WERI-Rb-1 (cell line): Measurements from ENCODE around the gene MYO7B.

ENCODE experiments used
- DNase-seq: peaks from one replicate; pipeline ENCODE4 v3.0.0-alpha.2; 2020
- H3K27ac ChIP-seq: fragments of 250-450 bp; sonication (Bioruptor Pico); 2 replicates; pipeline ENCODE4 v1.5.1; 2020; ENCODE audit warnings: mild to moderate bottlenecking, moderate library complexity
- H3K27me3 ChIP-seq: fragments of 250-450 bp; sonication (Bioruptor Pico); 2 replicates; pipeline ENCODE4 v1.5.1; 2021; ENCODE audit warnings: mild to moderate bottlenecking, low read depth, moderate library complexity; ENCODE audit not compliant: insufficient read depth, severe bottlenecking
- H3K36me3 ChIP-seq: fragments of 250-450 bp; sonication (Bioruptor Pico); 2 replicates; pipeline ENCODE4 v1.5.1; 2020; ENCODE audit warnings: mild to moderate bottlenecking, moderate library complexity
- H3K4me3 ChIP-seq: 2 replicates; pipeline ENCODE4 v1.5.1; 2011; ENCODE audit warnings: low read depth, mild to moderate bottlenecking, control low read depth, low read length
- H3K9me3 ChIP-seq: fragments of 250-450 bp; sonication (Bioruptor Pico); 2 replicates; pipeline ENCODE4 v1.5.1; 2021; ENCODE audit warnings: mild to moderate bottlenecking, moderate library complexity; ENCODE audit not compliant: severe bottlenecking
- TF ChIP-seq, protein P1 (sequence below): IDR thresholded peaks from 2 replicates; pipeline ENCODE4 v1.5.1; 2011; ENCODE audit warnings: low read depth, mild to moderate bottlenecking, control low read depth, inconsistent platforms, low read length

MYO7B gene

DNA sequence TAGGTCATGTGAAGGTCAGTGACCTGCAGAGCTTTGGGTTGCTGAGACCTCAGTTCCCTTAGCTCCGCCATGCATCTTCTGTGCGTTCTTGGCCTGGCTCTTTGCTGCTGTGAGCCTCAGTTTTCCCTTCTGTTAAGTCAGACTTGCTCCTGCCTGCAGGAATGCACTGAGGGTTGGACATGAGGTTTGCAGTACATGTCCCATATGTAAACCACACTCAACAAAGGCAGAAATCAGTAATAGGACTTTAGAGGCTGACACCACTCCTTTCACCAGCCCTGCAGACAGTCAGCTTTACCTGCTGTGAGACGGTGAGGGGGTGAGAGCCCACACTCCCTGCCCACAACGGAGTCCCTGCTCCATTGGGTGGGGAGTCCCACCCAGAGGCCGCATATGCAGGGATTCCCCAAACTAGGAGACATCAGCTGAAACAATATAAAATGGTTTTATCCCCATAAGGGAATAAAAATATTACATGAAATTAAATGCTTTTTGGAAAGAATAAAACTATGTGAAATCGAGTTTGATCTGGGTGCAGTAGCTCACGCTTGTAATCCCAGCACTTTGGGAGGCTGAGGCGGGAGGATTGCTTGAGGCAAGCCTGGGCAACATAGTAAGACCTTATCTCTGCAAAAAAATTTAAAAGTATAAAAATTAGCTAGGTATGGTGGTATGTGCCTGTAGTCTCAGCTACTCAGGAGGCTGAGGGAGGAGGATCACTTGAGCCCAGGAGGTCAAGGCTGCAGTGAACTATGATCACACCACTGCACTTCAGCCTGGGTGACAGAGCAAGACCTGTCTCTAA, 55.1 kb downstream of the MYO7B start:
- H3K27me3 ChIP-seq, result no peaks in the 10 kb centered on the region
- H3K36me3 ChIP-seq, result no peaks in the 10 kb centered on the region
- no peak overlapping the region for H3K27ac ChIP-seq
- no peak overlapping the region for H3K4me3 ChIP-seq
- TF ChIP-seq, protein P1, sequence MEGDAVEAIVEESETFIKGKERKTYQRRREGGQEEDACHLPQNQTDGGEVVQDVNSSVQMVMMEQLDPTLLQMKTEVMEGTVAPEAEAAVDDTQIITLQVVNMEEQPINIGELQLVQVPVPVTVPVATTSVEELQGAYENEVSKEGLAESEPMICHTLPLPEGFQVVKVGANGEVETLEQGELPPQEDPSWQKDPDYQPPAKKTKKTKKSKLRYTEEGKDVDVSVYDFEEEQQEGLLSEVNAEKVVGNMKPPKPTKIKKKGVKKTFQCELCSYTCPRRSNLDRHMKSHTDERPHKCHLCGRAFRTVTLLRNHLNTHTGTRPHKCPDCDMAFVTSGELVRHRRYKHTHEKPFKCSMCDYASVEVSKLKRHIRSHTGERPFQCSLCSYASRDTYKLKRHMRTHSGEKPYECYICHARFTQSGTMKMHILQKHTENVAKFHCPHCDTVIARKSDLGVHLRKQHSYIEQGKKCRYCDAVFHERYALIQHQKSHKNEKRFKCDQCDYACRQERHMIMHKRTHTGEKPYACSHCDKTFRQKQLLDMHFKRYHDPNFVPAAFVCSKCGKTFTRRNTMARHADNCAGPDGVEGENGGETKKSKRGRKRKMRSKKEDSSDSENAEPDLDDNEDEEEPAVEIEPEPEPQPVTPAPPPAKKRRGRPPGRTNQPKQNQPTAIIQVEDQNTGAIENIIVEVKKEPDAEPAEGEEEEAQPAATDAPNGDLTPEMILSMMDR, result no peak
- peak; percentile 2 for DNase-seq
- peaks cover 3% of the 10 kb centered on the region for H3K9me3 ChIP-seq

DNA sequence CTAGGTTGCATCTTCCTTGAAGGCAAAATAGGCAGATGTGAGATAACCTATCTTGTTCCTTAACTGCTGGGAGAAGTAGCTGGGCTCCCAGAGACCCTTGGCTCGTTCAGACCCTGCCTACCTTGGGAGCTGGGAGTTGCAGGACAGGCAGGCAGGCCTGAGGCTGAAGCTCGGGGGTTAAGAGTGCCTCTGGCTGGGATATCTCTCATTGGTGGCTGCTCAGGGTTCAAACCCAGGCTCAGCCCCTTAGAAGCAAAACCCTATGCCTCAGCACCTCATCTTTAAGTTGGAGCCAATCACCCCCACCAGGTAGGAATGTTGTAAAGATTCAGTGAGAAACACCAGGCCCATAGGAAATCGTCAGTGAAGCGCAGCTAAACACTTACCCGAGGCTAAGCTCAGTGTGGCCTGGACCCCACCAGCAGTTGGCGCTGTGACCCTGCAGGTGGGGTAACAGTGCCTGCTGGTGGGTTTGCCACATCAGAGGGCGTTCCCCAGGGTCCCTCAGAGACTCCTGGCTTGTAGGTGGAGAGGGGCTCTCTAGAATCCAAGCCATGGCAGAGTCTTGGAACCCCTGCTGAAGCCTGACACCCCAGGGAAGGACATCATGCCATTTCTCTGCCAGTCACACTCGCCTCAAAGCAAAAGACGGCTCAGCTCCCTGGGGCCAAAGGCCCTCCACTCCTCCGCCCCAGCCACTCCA, 55.9 kb downstream of the MYO7B start:
- peak; percentile 78 for DNase-seq
- Histone ChIP-seq H3K9me3 (peaks cover 3% of the 10 kb centered on the region), H3K4me3 (no peak overlapping the region), H3K27ac (peak overlapping the region; percentile 17; the same call in 1 of the 2 replicates), H3K36me3 (no peaks in the 10 kb centered on the region), H3K27me3 (no peaks in the 10 kb centered on the region)
- TF ChIP-seq, protein P1, result peak; percentile 99

DNA sequence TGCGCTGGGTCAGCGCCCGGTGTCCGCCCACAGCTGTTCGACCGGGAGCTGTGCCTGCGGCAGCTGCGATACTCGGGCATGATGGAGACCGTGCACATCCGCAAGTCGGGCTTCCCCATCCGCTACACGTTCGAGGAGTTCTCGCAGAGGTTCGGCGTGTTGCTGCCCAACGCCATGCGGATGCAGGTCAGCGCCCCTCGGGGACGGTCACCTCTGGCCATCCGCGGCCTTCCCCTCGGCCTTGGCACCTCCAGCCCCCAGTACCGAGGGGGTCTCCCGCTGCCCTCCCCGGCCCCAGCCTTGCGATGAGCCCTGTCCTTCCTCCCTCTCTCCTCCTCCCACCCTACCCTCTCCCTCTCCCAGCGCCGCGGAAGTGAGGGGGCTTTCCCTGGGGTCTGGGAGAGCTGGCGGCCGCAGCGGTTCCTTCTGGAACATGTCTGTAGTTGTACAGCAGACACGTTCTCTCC, 57.3 kb downstream of the MYO7B start:
- TF ChIP-seq, protein P1, result no peak
- Histone ChIP-seq H3K27ac (no peak overlapping the region), H3K9me3 (no peaks in the 10 kb centered on the region), H3K27me3 (no peaks in the 10 kb centered on the region), H3K4me3 (no peak overlapping the region), H3K36me3 (no peaks in the 10 kb centered on the region)
- no peak for DNase-seq

DNA sequence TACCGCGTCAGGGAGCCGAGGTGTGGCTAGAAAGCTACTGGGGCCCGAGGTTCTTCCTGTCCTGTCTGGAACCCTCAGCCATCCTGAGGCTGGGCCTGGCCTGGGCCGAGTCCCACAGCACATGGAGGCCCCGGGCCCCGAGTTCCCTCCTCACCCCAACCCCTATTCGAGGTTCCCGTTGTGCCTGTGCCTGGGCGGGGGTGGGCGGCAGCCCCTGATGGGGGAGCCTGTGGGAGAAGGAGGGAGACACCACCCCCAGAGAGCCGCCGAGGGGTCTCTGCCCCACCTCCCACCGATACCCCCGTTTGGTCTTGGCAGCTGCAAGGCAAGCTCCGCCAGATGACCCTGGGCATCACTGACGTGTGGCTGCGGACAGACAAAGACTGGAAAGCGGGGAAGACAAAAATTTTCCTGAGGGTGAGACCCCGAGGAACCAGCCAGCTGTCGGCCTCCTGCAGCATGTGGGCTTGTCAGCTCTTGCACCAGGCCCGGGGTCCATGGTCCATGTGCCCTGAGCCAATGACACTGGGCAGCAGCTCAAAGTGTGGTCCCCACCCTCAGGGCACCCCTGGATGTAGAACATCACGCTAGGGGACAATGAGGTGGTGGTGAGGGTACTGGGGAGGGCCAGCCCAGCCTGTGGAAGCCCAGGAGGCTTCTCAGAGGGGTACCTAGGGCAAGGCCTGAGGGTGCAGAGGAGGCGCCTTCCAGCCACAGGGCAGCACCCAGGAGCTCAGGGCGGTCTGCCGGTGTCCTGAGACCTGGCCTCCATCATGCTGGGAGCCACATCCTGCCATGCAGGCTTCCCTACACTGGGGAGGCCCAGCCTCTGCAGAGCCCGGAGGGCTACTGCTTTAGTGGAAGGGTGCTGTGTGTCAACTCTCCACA, 58.0 kb downstream of the MYO7B start:
- TF ChIP-seq, protein P1, result no peak
- DNase-seq, result no peak
- H3K27me3 ChIP-seq, result no peaks in the 10 kb centered on the region
- no peaks in the 10 kb centered on the region for H3K36me3 ChIP-seq
- no peaks in the 10 kb centered on the region for H3K9me3 ChIP-seq
- no peak overlapping the region for H3K4me3 ChIP-seq
- H3K27ac ChIP-seq, result no peak overlapping the region

DNA sequence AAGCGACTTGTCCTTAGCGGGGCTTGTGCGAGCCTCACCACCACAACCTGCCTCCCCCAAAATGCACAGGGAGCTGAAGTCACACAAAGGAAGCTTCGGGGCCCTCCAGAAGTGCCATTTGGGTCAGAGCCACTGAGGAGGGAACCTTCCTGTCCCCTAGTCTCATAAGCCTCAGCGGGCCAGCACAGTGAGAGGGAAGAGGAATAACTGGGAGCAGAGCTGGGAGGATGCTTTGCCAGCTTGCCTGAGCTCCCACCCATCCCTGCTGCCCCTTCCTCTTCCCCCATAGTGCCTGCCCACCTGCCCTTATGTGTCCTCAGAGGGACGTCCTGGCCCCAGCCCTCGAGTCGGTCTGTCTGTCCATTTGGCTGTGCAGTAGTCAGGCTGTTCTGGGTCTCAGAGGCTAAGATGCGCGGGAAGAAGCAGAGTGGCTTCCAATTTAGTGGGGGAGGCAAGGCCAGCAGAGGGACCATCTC, 58.7 kb downstream of the MYO7B start:
- DNase-seq, result no peak
- TF ChIP-seq, protein P1, result no peak
- no peak overlapping the region for H3K4me3 ChIP-seq
- H3K27ac ChIP-seq, result no peak overlapping the region
- H3K9me3 ChIP-seq, result no peaks in the 10 kb centered on the region
- H3K36me3 ChIP-seq, result no peaks in the 10 kb centered on the region
- H3K27me3 ChIP-seq, result no peaks in the 10 kb centered on the region
